ENCODE measurements around the gene SYT1. TPM values are rescaled to one million over a fixed set of nuclear protein-coding genes. Genes with fewer than 3 reads are reported as not detected.

SYT1 gene
- total and polyA plus RNA-seq, 2 experiments from 2014 or later: 48.7 to 51.7 TPM

- TF ChIP-seq STAT1 (IDR thresholded peaks at IDR 0.05; ENCODE audit: unreplicated experiment) (no peak), ZNF114 (CRISPR knock-in tag; IDR thresholded peaks at IDR 0.05) (no peak), CTCF (conservative IDR thresholded peaks at IDR 0.05; ENCODE audit: low read depth in 2 of 2) (no peak), REST (IDR thresholded peaks at IDR 0.05; ENCODE audit: unreplicated experiment) (no peak), ZNF462 (CRISPR knock-in tag; IDR thresholded peaks at IDR 0.05) (no peak), ETS1 (IDR thresholded peaks at IDR 0.05) (no peak)
- no peaks in the 10 kb centered on the region for H4K20me1 ChIP-seq (replicated peaks; ENCODE audit: insufficient read depth)
- no peak overlapping the region for H3K4me3 Mint-ChIP-seq
- ATAC-seq (no peak), DNase-seq (ENCODE audit: low spot score) (no peak)
- H2AFZ ChIP-seq: no peak overlapping the region
- 0 out of 2 replicates have a peak, but pooled peaks cover 5% of the 10 kb centered on the region for H3K4me1 ChIP-seq (ENCODE audit: insufficient read depth)
- no peak overlapping the region for H3K27ac ChIP-seq (ENCODE audit: low read depth)
- H3K4me2 ChIP-seq: no peak overlapping the region
- no peaks in the 10 kb centered on the region for H3K9me2 ChIP-seq (ENCODE audit: insufficient read depth)
- no peaks in the 10 kb centered on the region for H3K27me3 ChIP-seq (ENCODE audit: insufficient read depth)
- H3K4me3 ChIP-seq: no peak overlapping the region
- peaks cover 4% of the 10 kb centered on the region; the same call in 1 of the 3 replicates for H3K4me1 Mint-ChIP-seq
- H3K9me3 Mint-ChIP-seq: no peaks in the 10 kb centered on the region
- no peaks in the 10 kb centered on the region for H3K36me3 Mint-ChIP-seq (ENCODE audit: low read depth)
- no peaks in the 10 kb centered on the region for H3F3A ChIP-seq (replicated peaks; ENCODE audit: low read depth)
- H3K79me2 ChIP-seq (replicated peaks; ENCODE audit: insufficient read depth): no peaks in the 10 kb centered on the region
- H3K36me3 ChIP-seq (ENCODE audit: insufficient read depth): no peaks in the 10 kb centered on the region
- no peaks in the 10 kb centered on the region for H3K27me3 Mint-ChIP-seq (ENCODE audit: insufficient read depth, low read depth, poor library complexity)
- no peak overlapping the region for H3K27ac Mint-ChIP-seq
Measured at GRCh38 chr12:78824918-78825317, 39.7 kb upstream of the SYT1 start.
